ENCODE measurements around the gene TGFBR3L. TPM values are rescaled to one million over a fixed set of nuclear protein-coding genes. Genes with fewer than 3 reads are reported as not detected.

The TGFBR3L gene
- total and polyA plus RNA-seq, 2 of the 8 experiments (the other 6 are each of a cell fraction or from before 2014, with no cell fraction given) = 3.1 to 3.7 TPM

DNA sequence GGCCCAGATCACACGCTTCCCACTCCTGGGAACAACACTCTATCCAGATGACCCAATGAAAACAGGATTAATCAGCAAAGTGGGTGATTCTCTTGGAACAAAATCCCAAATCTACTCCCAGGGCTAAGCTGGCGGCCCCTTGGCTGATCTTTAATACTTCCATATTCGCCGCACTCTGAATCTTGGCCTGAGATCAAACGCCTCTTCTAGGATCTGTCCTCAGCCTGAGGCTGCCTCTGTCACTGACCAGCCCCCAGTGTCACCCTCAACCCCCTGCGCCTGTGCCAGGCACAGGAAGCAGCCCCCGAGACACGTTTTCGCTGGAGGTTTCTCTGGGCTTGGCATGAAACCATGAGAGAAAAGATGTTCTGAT lies 13.7 kb downstream of the TGFBR3L start:
- 96% methylated on average over 9 of the region's 9 CpGs; no CpG with 5 or more reads in 1 of the 2 experiments for WGBS, 2 experiments (ENCODE audit: extremely low coverage in 1 of 2, insufficient coverage in 1 of 2, insufficient read length in 1 of 2, insufficient replicate concordance in 2 of 2, low coverage in 1 of 2, low lambda C conversion rate in 2 of 2, missing lambda C conversion rate in 1 of 2)
- Histone ChIP-seq H3K23ac (ENCODE audit: insufficient read length) (no peak overlapping the region), H3K4me3 (ENCODE audit: extremely low read depth in 1 of 4, insufficient read depth in 2 of 4, low read depth in 3 of 4, low read length in 4 of 4) (no peak overlapping the region), H3K27ac (ENCODE audit: low read depth, low read length) (no peak overlapping the region), H2BK5ac (ENCODE audit: low read depth, low read length) (no peak overlapping the region), H3K56ac (replicated peaks; ENCODE audit: insufficient read length, low read depth, low read length) (no peak overlapping the region), H3K9ac (replicated peaks in 1 of 4; ENCODE audit: extremely low read depth in 1 of 4, low read depth in 3 of 4, low read length in 3 of 4) (no peak overlapping the region), H4K5ac (ENCODE audit: insufficient read length, low read depth, low read length) (no peak overlapping the region), H3K4me2 (ENCODE audit: insufficient read depth in 1 of 2, low read depth in 2 of 2, low read length in 2 of 2) (no peak overlapping the region), H3K4ac (replicated peaks; ENCODE audit: insufficient read length, low read depth, low read length) (no peak overlapping the region), H3K36me3 (ENCODE audit: control insufficient read depth in 2 of 4, insufficient read depth in 4 of 4, low read length in 3 of 4) (peaks cover 12 to 31% (median 24%) of the 10 kb centered on the region in 4 experiments; a peak in 7 of 8 replicates), H3K23me2 (ENCODE audit: low read depth, low read length) (peaks cover 4% of the 10 kb centered on the region; the same call in 1 of the 2 replicates), H3K79me1 (ENCODE audit: low read depth, low read length) (no peaks in the 10 kb centered on the region), H4K8ac (ENCODE audit: extremely low read depth, insufficient read depth, low read length) (no peak overlapping the region), H2AK5ac (ENCODE audit: low read depth, low read length) (no peak overlapping the region), H2AFZ (ENCODE audit: low read length) (no peak overlapping the region), H3K14ac (ENCODE audit: insufficient read length) (no peak overlapping the region), H3K18ac (ENCODE audit: extremely low read depth, low read length) (no peak overlapping the region), H2BK20ac (ENCODE audit: low read length) (no peak overlapping the region), H3K9me3 (ENCODE audit: insufficient read depth in 2 of 2, low read depth in 1 of 2, low read length in 1 of 2) (no peaks in the 10 kb centered on the region), H2BK120ac (replicated peaks; ENCODE audit: low read depth, low read length) (no peak overlapping the region), H3K4me1 (replicated peaks in 1 of 4; ENCODE audit: control insufficient read depth in 3 of 4, insufficient read depth in 4 of 4, low read length in 3 of 4) (peaks cover 0 to 8% (median 2%) of the 10 kb centered on the region in 4 experiments; a peak in 5 of 7 replicates), H2BK15ac (ENCODE audit: low read length) (no peak overlapping the region), H3K27me3 (replicated peaks in 1 of 4; ENCODE audit: control insufficient read depth in 3 of 4, extremely low read depth in 1 of 4, insufficient read depth in 3 of 4, low read length in 3 of 4) (no peaks in the 10 kb centered on the region), H4K20me1 (replicated peaks in 1 of 2; ENCODE audit: control insufficient read depth in 1 of 2, insufficient read depth in 2 of 2, low read length in 2 of 2) (peaks cover 10 to 19% of the 10 kb centered on the region in 2 experiments), H4K91ac (replicated peaks; ENCODE audit: insufficient read length, low read length) (no peak overlapping the region), H2BK12ac (ENCODE audit: low read depth, low read length) (no peak overlapping the region), H3K79me2 (ENCODE audit: control insufficient read depth in 1 of 2, insufficient read depth in 2 of 2, low read length in 2 of 2) (no peaks in the 10 kb centered on the region)
- CTCF ChIA-PET (ENCODE audit: partially characterized antibody) = interaction anchor here (1.3 to 2.7 kb wide), 7 partner anchors 8 to 141 kb away, joined by 3 to 11 read pairs (median 6); partner anchors contain the start of genes MAP2K7 and SNAPC2
- POLR2A ChIA-PET (ENCODE audit: partially characterized antibody) = interaction anchor here (0.8 to 10.4 kb wide), 5 partner anchors 13 to 76 kb away, joined by 3 to 205 read pairs (median 3); partner anchors contain the start of genes LRRC8E and TIMM44
- FAIRE-seq (no peak), DNase-seq (ENCODE audit: low read depth in 1 of 2, low spot score in 2 of 2) (no peak)
- TF ChIP-seq PHF8 (conservative IDR thresholded peaks at IDR 0.05; ENCODE audit: low read depth, low read length) (no peak), RAD21 (IDR thresholded peaks at IDR 0.05 in 1 of 2, conservative IDR thresholded peaks at IDR 0.05 in 1 of 2; ENCODE audit: low read depth in 2 of 2, low read length in 2 of 2) (no peak), KDM1A (IDR thresholded peaks at IDR 0.05; ENCODE audit: borderline replicate concordance, low read length) (no peak), CHD1 (IDR thresholded peaks at IDR 0.05; ENCODE audit: low read depth, low read length) (no peak), JUN (IDR thresholded peaks at IDR 0.05; ENCODE audit: low read depth, low read length) (no peak), RNF2 (IDR thresholded peaks at IDR 0.05; ENCODE audit: borderline replicate concordance, low read depth, low read length, missing control alignments, poor library complexity, severe bottlenecking) (no peak), ZNF274 (IDR thresholded peaks at IDR 0.05; ENCODE audit: borderline replicate concordance, extremely low read depth, low read length) (no peak), CREB1 (IDR thresholded peaks at IDR 0.05) (no peak), BACH1 (IDR thresholded peaks at IDR 0.05; ENCODE audit: low read length) (no peak), TCF12 (IDR thresholded peaks at IDR 0.05; ENCODE audit: low read depth, low read length) (no peak), RBBP5 (IDR thresholded peaks at IDR 0.05; ENCODE audit: borderline replicate concordance, low read depth, low read length) (no peak), TAF7 (optimal IDR thresholded peaks at IDR 0.05; ENCODE audit: borderline replicate concordance, low read depth, low read length) (no peak), BRCA1 (IDR thresholded peaks at IDR 0.05; ENCODE audit: low read depth, low read length) (no peak)
- TF ChIP-seq, protein P1, sequence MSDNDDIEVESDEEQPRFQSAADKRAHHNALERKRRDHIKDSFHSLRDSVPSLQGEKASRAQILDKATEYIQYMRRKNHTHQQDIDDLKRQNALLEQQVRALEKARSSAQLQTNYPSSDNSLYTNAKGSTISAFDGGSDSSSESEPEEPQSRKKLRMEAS (IDR thresholded peaks at IDR 0.05) = no peak

All from H1 (cell line).